Globus pallidus (tissue), 1 donor: ENCODE measurements around the gene DCLK2.
"Not testable (repeated sequence)": the region's sequence is repeated elsewhere in the genome, so short reads cannot be mapped to it uniquely, and the experiment has no call there.

Experiments used
- DNase-seq: peaks from one replicate; pipeline ENCODE4 v3.0.0-alpha.2; 2015; ENCODE audit warnings: low spot score

Gene DCLK2

GRCh38 chr4:150152766-150153165, 74.5 kb downstream of the DCLK2 start:
- DNase-seq, result no peak

GRCh38 chr4:150155391-150155790, 77.1 kb downstream of the DCLK2 start:
- no peak for DNase-seq

- DNase-seq, result no peak
These were observed 78.3 kb downstream of the DCLK2 start for GRCh38 chr4:150156543-150156942.

- DNase-seq, result no peak
These were observed 79.8 kb downstream of the DCLK2 start for GRCh38 chr4:150158041-150158440.

- no peak for DNase-seq
These were observed 82.2 kb downstream of the DCLK2 start for GRCh38 chr4:150160473-150160872.

GRCh38 chr4:150161109-150161508, 82.9 kb downstream of the DCLK2 start:
- DNase-seq, result no peak

GRCh38 chr4:150162020-150162419, 83.8 kb downstream of the DCLK2 start:
- not testable (repeated sequence) for DNase-seq

GRCh38 chr4:150164055-150164454, 85.8 kb downstream of the DCLK2 start:
- no peak for DNase-seq

- no peak for DNase-seq
These were observed 86.8 kb downstream of the DCLK2 start for GRCh38 chr4:150164956-150165629.

- DNase-seq, result no peak
These were observed 88.8 kb downstream of the DCLK2 start for GRCh38 chr4:150167054-150167453.

- DNase-seq, result peak; percentile 61
These were observed 95.2 kb downstream of the DCLK2 start for GRCh38 chr4:150173432-150173861.

GRCh38 chr4:150173982-150174398, 95.7 kb downstream of the DCLK2 start:
- no peak for DNase-seq

- DNase-seq, result no peak
These were observed 98.3 kb downstream of the DCLK2 start for GRCh38 chr4:150176547-150176946.

- DNase-seq, result no peak
These were observed 99.9 kb downstream of the DCLK2 start for GRCh38 chr4:150178161-150178560.

- peak; percentile 27 for DNase-seq
These were observed 103.3 kb downstream of the DCLK2 start for GRCh38 chr4:150181536-150181935.

- DNase-seq, result no peak
These were observed 104.5 kb downstream of the DCLK2 start for GRCh38 chr4:150182794-150183193.

GRCh38 chr4:150185033-150185432, 106.8 kb downstream of the DCLK2 start:
- DNase-seq, result not testable (repeated sequence)

GRCh38 chr4:150192986-150193385, 114.7 kb downstream of the DCLK2 start:
- DNase-seq, result no peak

- DNase-seq, result not testable (repeated sequence)
These were observed 119.0 kb downstream of the DCLK2 start for GRCh38 chr4:150197256-150197655.

GRCh38 chr4:150199056-150199455, 120.8 kb downstream of the DCLK2 start:
- no peak for DNase-seq

GRCh38 chr4:150205016-150205415, 126.8 kb downstream of the DCLK2 start:
- no peak for DNase-seq

GRCh38 chr4:150206265-150206664, 128.0 kb downstream of the DCLK2 start:
- DNase-seq, result no peak

- DNase-seq, result no peak
These were observed 128.7 kb downstream of the DCLK2 start for GRCh38 chr4:150206954-150207353.

GRCh38 chr4:150207871-150208270, 129.6 kb downstream of the DCLK2 start:
- DNase-seq, result no peak
